Neutrophil (primary cell): ENCODE measurements around the gene OR6B1.

Experiments used
- H3K27ac ChIP-seq: fragments of 200-600 bp; sonication (generic); 2 replicates; pipeline ENCODE4 v1.5.1; 2016; ENCODE audit warnings: mild to moderate bottlenecking, moderate library complexity
- H3K27me3 ChIP-seq: fragments of 200-600 bp; sonication (generic); 2 replicates; pipeline ENCODE4 v1.6.0; 2016; ENCODE audit warnings: mild to moderate bottlenecking
- H3K36me3 ChIP-seq: fragments of 200-600 bp; sonication (generic); 2 replicates; pipeline ENCODE4 v1.5.1; 2017
- H3K4me1 ChIP-seq, 2 experiments: fragments of 200-600 bp in 1 of 2; sonication (generic) in 1 of 2; 1 replicate in 1 of 2; 2 replicates in 1 of 2; pipeline versions ENCODE4 v1.5.1 to v1.6.1; 2013 to 2016; ENCODE audit warnings: low read depth in 1 of 2, low read length in 1 of 2, mild to moderate bottlenecking in 1 of 2, moderate library complexity in 1 of 2; ENCODE audit not compliant: control insufficient read depth in 1 of 2, insufficient read depth in 1 of 2
- H3K4me3 ChIP-seq, 2 experiments: fragments of 200-600 bp in 1 of 2; sonication (generic) in 1 of 2; 1 replicate in 1 of 2; 2 replicates in 1 of 2; pipeline ENCODE4 v1.5.1; 2013 to 2016; ENCODE audit warnings: low read depth in 1 of 2, low read length in 1 of 2, mild to moderate bottlenecking in 1 of 2, moderate library complexity in 1 of 2
- H3K9me3 ChIP-seq: fragments of 200-600 bp; sonication (generic); 2 replicates; pipeline ENCODE4 v1.5.1; 2016
- CTCF ChIP-seq: fragments of 200-600 bp; sonication (generic); IDR thresholded peaks from 2 replicates; pipeline ENCODE4 v1.5.1; 2016; ENCODE audit warnings: antibody characterized with exemption

OR6B1 gene

DNA sequence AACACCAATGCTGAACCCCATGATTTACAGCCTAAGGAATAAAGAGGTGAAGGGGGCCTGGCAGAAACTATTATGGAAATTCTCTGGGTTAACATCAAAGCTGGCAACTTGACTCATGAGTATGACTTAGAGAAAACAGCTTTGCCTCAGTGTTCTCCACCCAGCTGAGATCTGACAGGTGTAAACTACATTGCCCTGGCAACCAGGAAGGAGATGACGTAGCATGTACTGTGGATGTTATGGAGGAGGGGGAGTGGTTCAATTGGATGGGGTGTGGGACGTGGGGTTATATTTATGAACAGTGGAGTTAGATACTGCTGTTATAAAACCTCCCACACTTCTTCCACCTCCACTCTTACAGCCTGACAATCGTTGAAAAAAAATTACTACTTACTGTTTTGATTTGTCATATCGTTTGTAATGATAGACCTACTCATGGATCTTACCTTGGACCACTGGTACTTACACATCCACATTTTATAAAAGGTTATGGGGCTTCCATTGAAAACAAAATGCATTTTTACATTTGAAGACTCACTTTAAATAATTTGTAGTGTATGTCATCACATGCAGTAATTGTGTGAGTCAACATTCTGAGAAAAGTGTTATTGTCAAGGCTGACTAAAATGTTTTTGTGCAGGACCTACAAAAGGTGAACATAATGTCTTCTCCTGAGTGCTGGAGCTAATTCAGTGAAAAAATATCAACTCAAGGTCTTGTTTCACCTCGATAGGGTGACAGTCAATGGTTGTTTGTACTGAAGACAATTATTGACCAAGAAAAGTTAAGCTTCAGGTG lies 39.1 kb upstream of the OR6B1 start:
- H3K27ac ChIP-seq, result no peak overlapping the region
- no peaks in the 10 kb centered on the region for H3K9me3 ChIP-seq
- TF ChIP-seq CTCF, result no peak
- no peaks in the 10 kb centered on the region for H3K36me3 ChIP-seq
- no peaks in the 10 kb centered on the region for H3K4me1 ChIP-seq
- H3K4me3 ChIP-seq, result no peak overlapping the region
- H3K27me3 ChIP-seq, result no peaks in the 10 kb centered on the region

DNA sequence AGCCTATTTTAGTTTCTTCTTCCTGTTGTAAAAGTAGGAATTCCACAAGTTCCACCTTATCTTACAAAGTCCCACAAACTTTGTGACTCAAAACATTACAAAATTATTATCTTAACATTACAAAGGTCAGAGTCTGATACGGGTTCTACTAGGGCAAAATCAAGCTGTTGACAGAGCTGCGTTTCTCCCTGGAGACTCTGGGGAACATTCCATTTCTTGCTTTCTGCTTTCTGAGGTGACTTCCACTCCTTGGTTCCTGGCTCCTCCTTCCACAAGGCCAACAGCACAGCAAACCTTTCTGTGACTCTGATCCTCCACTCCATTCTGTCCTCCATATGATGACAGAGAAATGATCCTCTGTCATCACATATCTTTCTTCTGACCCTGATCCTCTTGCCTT lies 34.8 kb upstream of the OR6B1 start:
- H3K4me1 ChIP-seq, result no peaks in the 10 kb centered on the region
- TF ChIP-seq CTCF, result no peak
- H3K27me3 ChIP-seq, result no peaks in the 10 kb centered on the region
- H3K9me3 ChIP-seq, result no peaks in the 10 kb centered on the region
- no peak overlapping the region for H3K4me3 ChIP-seq
- no peak overlapping the region for H3K27ac ChIP-seq
- no peaks in the 10 kb centered on the region for H3K36me3 ChIP-seq

GRCh38 chr7:143967398-143967797 lies 32.7 kb upstream of the OR6B1 start:
- no peak for TF ChIP-seq CTCF
- Histone ChIP-seq H3K27ac (no peak overlapping the region), H3K27me3 (no peaks in the 10 kb centered on the region), H3K36me3 (no peaks in the 10 kb centered on the region), H3K4me3 (no peak overlapping the region), H3K9me3 (no peaks in the 10 kb centered on the region), H3K4me1 (no peaks in the 10 kb centered on the region)

DNA sequence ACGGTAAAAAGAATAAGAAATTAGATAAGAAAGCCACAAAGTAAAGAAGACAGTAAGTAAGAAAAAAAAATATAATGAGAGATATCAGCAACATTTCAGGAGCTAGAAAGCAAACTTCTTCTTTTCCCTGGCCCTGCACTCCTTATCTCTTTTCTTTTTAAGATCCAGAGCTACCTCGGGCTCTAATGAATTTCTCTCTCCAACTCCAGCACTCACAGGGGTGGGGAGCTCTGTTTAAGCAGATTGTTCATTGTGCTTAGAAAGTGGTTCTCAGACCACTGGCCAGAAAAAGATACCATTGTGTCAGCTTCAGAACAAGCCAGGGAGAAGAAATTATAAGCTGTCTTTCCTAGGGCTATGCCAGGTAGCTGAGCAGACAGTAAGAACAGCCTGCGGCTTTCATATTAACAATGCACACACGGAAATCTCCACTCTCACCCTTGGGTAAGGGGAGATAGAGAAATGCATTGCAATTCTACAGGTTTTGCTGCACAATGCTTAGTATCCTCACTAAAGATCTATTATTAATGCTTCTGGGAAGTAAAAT lies 26.2 kb upstream of the OR6B1 start:
- H3K36me3 ChIP-seq, result no peaks in the 10 kb centered on the region
- no peak overlapping the region for H3K4me3 ChIP-seq
- no peak overlapping the region for H3K27ac ChIP-seq
- H3K9me3 ChIP-seq, result no peaks in the 10 kb centered on the region
- no peaks in the 10 kb centered on the region for H3K4me1 ChIP-seq
- TF ChIP-seq CTCF, result no peak
- H3K27me3 ChIP-seq, result no peaks in the 10 kb centered on the region

DNA sequence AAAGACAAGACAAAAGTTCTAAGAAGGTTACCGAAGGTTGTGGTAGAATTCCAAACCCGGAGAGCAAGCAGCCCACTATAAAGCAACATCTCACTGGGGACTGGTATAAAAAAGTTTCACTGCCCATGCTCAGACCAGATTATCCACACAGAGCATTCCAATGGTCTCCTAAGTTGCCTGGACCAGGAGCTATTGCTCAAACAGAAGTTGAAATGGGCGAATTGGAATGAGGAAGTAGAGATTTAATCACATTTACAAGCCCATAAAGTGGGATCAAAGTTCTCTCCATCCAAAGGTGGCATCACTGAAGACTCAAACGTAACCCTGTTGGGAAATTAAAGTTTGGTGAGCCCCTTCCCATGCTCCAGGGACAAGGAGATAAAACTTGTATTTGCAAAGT lies 25.7 kb upstream of the OR6B1 start:
- no peak overlapping the region for H3K4me3 ChIP-seq
- H3K27me3 ChIP-seq, result no peaks in the 10 kb centered on the region
- H3K9me3 ChIP-seq, result no peaks in the 10 kb centered on the region
- no peaks in the 10 kb centered on the region for H3K4me1 ChIP-seq
- no peaks in the 10 kb centered on the region for H3K36me3 ChIP-seq
- H3K27ac ChIP-seq, result no peak overlapping the region
- TF ChIP-seq CTCF, result no peak
